ENCODE results near the gene ABCC6.
"Not testable (repeated sequence)": the region's sequence is repeated elsewhere in the genome, so short reads cannot be mapped to it uniquely, and the experiment has no call there.

Gene ABCC6

GRCh38 chr16:16161319-16161718 is 62.0 kb downstream of the ABCC6 start:
- no peak for DNase-seq (ENCODE audit: low spot score)

GRCh38 chr16:16159662-16160061 is 63.6 kb downstream of the ABCC6 start:
- DNase-seq (ENCODE audit: low spot score), result no peak

- DNase-seq (ENCODE audit: low spot score), result no peak
Measured at GRCh38 chr16:16158741-16159374, 64.4 kb downstream of the ABCC6 start.

GRCh38 chr16:16158082-16158658 is 65.1 kb downstream of the ABCC6 start:
- no peak for DNase-seq (ENCODE audit: low spot score)

- no peak for DNase-seq (ENCODE audit: low spot score)
Measured at GRCh38 chr16:16157166-16157565, 66.1 kb downstream of the ABCC6 start.

GRCh38 chr16:16155234-16155633 is 68.1 kb downstream of the ABCC6 start:
- DNase-seq (ENCODE audit: low spot score), result no peak

GRCh38 chr16:16154281-16154951 is 68.9 kb downstream of the ABCC6 start:
- no peak for DNase-seq (ENCODE audit: low spot score)

- DNase-seq (ENCODE audit: low spot score), result not testable (repeated sequence)
Measured at GRCh38 chr16:16153000-16153399, 70.3 kb downstream of the ABCC6 start.

- DNase-seq (ENCODE audit: low spot score), result no peak
Measured at GRCh38 chr16:16151315-16151714, 72.0 kb downstream of the ABCC6 start.

- no peak for DNase-seq (ENCODE audit: low spot score)
Measured at GRCh38 chr16:16150878-16151152, 72.5 kb downstream of the ABCC6 start.

GRCh38 chr16:16150117-16150877 is 73.0 kb downstream of the ABCC6 start:
- no peak for DNase-seq (ENCODE audit: low spot score)

GRCh38 chr16:16149710-16150116 is 73.6 kb downstream of the ABCC6 start:
- no peak for DNase-seq (ENCODE audit: low spot score)

- no peak for DNase-seq (ENCODE audit: low spot score)
Measured at GRCh38 chr16:16148755-16149154, 74.5 kb downstream of the ABCC6 start.

- not testable (repeated sequence) for DNase-seq (ENCODE audit: low spot score)
Measured at GRCh38 chr16:16148000-16148599, 75.2 kb downstream of the ABCC6 start.

GRCh38 chr16:16147316-16147999 is 75.8 kb downstream of the ABCC6 start:
- DNase-seq (ENCODE audit: low spot score), result no peak

GRCh38 chr16:16146380-16147315 is 76.6 kb downstream of the ABCC6 start:
- no peak for DNase-seq (ENCODE audit: low spot score)

- no peak for DNase-seq (ENCODE audit: low spot score)
Measured at GRCh38 chr16:16145286-16145685, 78.0 kb downstream of the ABCC6 start.

GRCh38 chr16:16144416-16144815 is 78.9 kb downstream of the ABCC6 start:
- DNase-seq (ENCODE audit: low spot score), result peak; percentile 16

GRCh38 chr16:16143931-16144330 is 79.4 kb downstream of the ABCC6 start:
- DNase-seq (ENCODE audit: low spot score), result no peak

GRCh38 chr16:16143038-16143763 is 80.1 kb downstream of the ABCC6 start:
- no peak for DNase-seq (ENCODE audit: low spot score)
